ENCODE results near the gene CFHR5.
"Not testable (repeated sequence)": the region's sequence is repeated elsewhere in the genome, so short reads cannot be mapped to it uniquely, and the experiment has no call there.

Gene CFHR5

GRCh38 chr1:197029749-197030148 is 52.4 kb downstream of the CFHR5 start:
- H3K4me1 Mint-ChIP-seq = no peaks in the 10 kb centered on the region
- no peak overlapping the region for H3K4me3 Mint-ChIP-seq
- DNase-seq (ENCODE audit: low spot score in 2 of 2) (no peak), ATAC-seq (replicated peaks; ENCODE audit: extremely low read depth, poor library complexity, severe bottlenecking) (no peak)
- no peak overlapping the region for H3K27ac Mint-ChIP-seq (ENCODE audit: low read depth)
- H3K27me3 Mint-ChIP-seq = peaks cover 6% of the 10 kb centered on the region
- H3K9me3 Mint-ChIP-seq = no peaks in the 10 kb centered on the region
- no peaks in the 10 kb centered on the region for H3K36me3 Mint-ChIP-seq (ENCODE audit: insufficient read depth)

GRCh38 chr1:197034631-197035339 is 57.4 kb downstream of the CFHR5 start:
- H3K4me3 Mint-ChIP-seq; DNase-seq (ENCODE audit: low spot score in 2 of 2); H3K27ac Mint-ChIP-seq (ENCODE audit: low read depth); H3K36me3 Mint-ChIP-seq (ENCODE audit: insufficient read depth); H3K9me3 Mint-ChIP-seq; ATAC-seq (replicated peaks; ENCODE audit: extremely low read depth, poor library complexity, severe bottlenecking); H3K4me1 Mint-ChIP-seq: not testable (repeated sequence)
- H3K27me3 Mint-ChIP-seq = peaks cover 29% of the 10 kb centered on the region

- no peaks in the 10 kb centered on the region for H3K9me3 Mint-ChIP-seq
- no peaks in the 10 kb centered on the region for H3K4me1 Mint-ChIP-seq
- DNase-seq (ENCODE audit: low spot score in 2 of 2) (no peak), ATAC-seq (replicated peaks; ENCODE audit: extremely low read depth, poor library complexity, severe bottlenecking) (no peak)
- H3K4me3 Mint-ChIP-seq = no peak overlapping the region
- no peak overlapping the region for H3K27ac Mint-ChIP-seq (ENCODE audit: low read depth)
- peaks cover 29% of the 10 kb centered on the region for H3K27me3 Mint-ChIP-seq
- H3K36me3 Mint-ChIP-seq (ENCODE audit: insufficient read depth) = no peaks in the 10 kb centered on the region
These were observed 59.5 kb downstream of the CFHR5 start for GRCh38 chr1:197036861-197037260.

GRCh38 chr1:197041486-197042353 is 64.4 kb downstream of the CFHR5 start:
- DNase-seq (ENCODE audit: low spot score in 2 of 2) (no peak), ATAC-seq (replicated peaks; ENCODE audit: extremely low read depth, poor library complexity, severe bottlenecking) (no peak)
- Mint-ChIP-seq H3K27ac (ENCODE audit: low read depth) (no peak overlapping the region), H3K9me3 (no peaks in the 10 kb centered on the region), H3K36me3 (ENCODE audit: insufficient read depth) (no peaks in the 10 kb centered on the region), H3K27me3 (peaks cover 45% of the 10 kb centered on the region), H3K4me3 (peak overlapping the region; percentile 1), H3K4me1 (no peaks in the 10 kb centered on the region)

- Mint-ChIP-seq H3K9me3 (no peaks in the 10 kb centered on the region), H3K27ac (ENCODE audit: low read depth) (no peak overlapping the region)
- ATAC-seq (replicated peaks; ENCODE audit: extremely low read depth, poor library complexity, severe bottlenecking) = no peak
These were observed 65.5 kb downstream of the CFHR5 start for GRCh38 chr1:197042676-197043341.

GRCh38 chr1:197049100-197049499 is 71.7 kb downstream of the CFHR5 start:
- DNase-seq (ENCODE audit: low spot score in 2 of 2) (no peak), ATAC-seq (replicated peaks; ENCODE audit: extremely low read depth, poor library complexity, severe bottlenecking) (no peak)
- Mint-ChIP-seq H3K27ac (ENCODE audit: low read depth) (no peak overlapping the region), H3K36me3 (ENCODE audit: insufficient read depth) (no peaks in the 10 kb centered on the region), H3K4me3 (no peak overlapping the region), H3K27me3 (peaks cover 37% of the 10 kb centered on the region), H3K4me1 (no peaks in the 10 kb centered on the region), H3K9me3 (peaks cover 6% of the 10 kb centered on the region)

More at GRCh38 chr1:197042676-197043341, 65.5 kb downstream of the CFHR5 start:
- Mint-ChIP-seq H3K27me3 (peaks cover 49% of the 10 kb centered on the region), H3K4me3 (no peak overlapping the region), H3K36me3 (ENCODE audit: insufficient read depth) (no peaks in the 10 kb centered on the region), H3K4me1 (no peaks in the 10 kb centered on the region)
- no peak for DNase-seq (ENCODE audit: low spot score in 2 of 2)
